ENCODE results near the gene NMRK1.

Gene NMRK1

GRCh38 chr9:75112789-75113188 is 24.8 kb upstream of the NMRK1 start:
- H3K4me3 ChIP-seq (ENCODE audit: low read depth, low read length), result no peak overlapping the region
- TF ChIP-seq CTCF (IDR thresholded peaks at IDR 0.05; ENCODE audit: borderline replicate concordance, insufficient read depth, low read depth, low read length), result no peak

- no peak for TF ChIP-seq CTCF (IDR thresholded peaks at IDR 0.05; ENCODE audit: borderline replicate concordance, insufficient read depth, low read depth, low read length)
- H3K4me3 ChIP-seq (ENCODE audit: low read depth, low read length), result no peak overlapping the region
Observed at GRCh38 chr9:75111019-75111622, 23.2 kb upstream of the NMRK1 start.

GRCh38 chr9:75109210-75109839 is 21.4 kb upstream of the NMRK1 start:
- H3K4me3 ChIP-seq (ENCODE audit: low read depth, low read length), result no peak overlapping the region
- TF ChIP-seq CTCF (IDR thresholded peaks at IDR 0.05; ENCODE audit: borderline replicate concordance, insufficient read depth, low read depth, low read length), result no peak

GRCh38 chr9:75108571-75108970 is 20.6 kb upstream of the NMRK1 start:
- no peak overlapping the region for H3K4me3 ChIP-seq (ENCODE audit: low read depth, low read length)
- TF ChIP-seq CTCF (IDR thresholded peaks at IDR 0.05; ENCODE audit: borderline replicate concordance, insufficient read depth, low read depth, low read length), result no peak

GRCh38 chr9:75106857-75107256 is 18.9 kb upstream of the NMRK1 start:
- TF ChIP-seq CTCF (IDR thresholded peaks at IDR 0.05; ENCODE audit: borderline replicate concordance, insufficient read depth, low read depth, low read length), result no peak
- H3K4me3 ChIP-seq (ENCODE audit: low read depth, low read length), result no peak overlapping the region

GRCh38 chr9:75105841-75106240 is 17.9 kb upstream of the NMRK1 start:
- TF ChIP-seq CTCF (IDR thresholded peaks at IDR 0.05; ENCODE audit: borderline replicate concordance, insufficient read depth, low read depth, low read length), result no peak
- no peak overlapping the region for H3K4me3 ChIP-seq (ENCODE audit: low read depth, low read length)

GRCh38 chr9:75105019-75105540 is 17.1 kb upstream of the NMRK1 start:
- H3K4me3 ChIP-seq (ENCODE audit: low read depth, low read length), result no peak overlapping the region
- no peak for TF ChIP-seq CTCF (IDR thresholded peaks at IDR 0.05; ENCODE audit: borderline replicate concordance, insufficient read depth, low read depth, low read length)

Measured in GM12875 (cell line).